Measurements from ENCODE around the gene CCNL2. TPM values are rescaled to one million over a fixed set of nuclear protein-coding genes. Genes with fewer than 3 reads are reported as not detected.

The CCNL2 gene
- total RNA-seq, 2 donors from 2014 or later: 187 to 244 TPM

DNA sequence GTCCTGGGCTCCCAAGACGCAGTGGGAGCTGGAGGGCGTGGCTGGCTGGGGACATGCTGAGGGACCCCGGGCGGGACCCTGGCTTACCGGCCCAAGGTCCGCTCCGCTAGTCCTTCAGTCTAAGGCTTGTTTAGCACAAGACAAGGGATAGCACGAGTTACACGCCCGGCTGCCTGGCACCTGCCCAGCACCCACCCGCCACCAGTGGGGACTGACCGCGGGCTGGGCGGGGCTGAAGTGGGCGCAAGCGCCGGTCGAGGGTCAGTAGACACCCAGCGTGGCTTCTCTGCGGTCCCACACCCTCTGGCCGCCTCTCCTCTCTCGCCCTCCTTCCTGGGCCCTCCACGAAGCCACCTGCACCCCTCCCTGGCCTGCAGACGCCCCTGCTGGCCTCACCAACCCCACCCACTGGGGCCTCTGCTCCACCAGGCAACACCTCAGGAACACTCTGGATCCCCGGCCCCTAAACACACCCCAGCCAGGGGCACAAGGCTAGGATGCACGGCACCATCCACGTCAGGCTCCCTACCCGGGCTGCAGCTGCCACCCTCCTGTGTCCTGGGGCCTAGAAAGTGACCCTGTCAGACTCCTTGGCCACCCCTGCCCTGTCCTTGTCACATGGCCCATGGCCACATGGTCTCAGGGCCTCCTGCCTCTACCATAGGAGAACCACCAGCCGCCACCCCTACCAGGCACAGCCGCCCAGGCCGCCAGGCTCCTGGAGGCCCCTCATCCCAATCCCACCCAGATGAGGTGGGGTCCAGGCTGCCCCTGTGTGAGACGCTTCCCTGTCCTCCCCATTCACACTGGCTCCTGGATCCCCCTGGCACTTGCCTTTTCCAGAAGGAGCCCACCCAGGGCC is 62.0 kb downstream of the CCNL2 start:
- Histone ChIP-seq H3K4me1 (ENCODE audit: control insufficient read depth, insufficient read depth, low read length) (no peaks in the 10 kb centered on the region), H3K9ac (ENCODE audit: extremely low read depth, low read length, poor library complexity, severe bottlenecking) (no peak overlapping the region), H3K4me3 (ENCODE audit: low read length) (no peak overlapping the region), H3K27me3 (ENCODE audit: control insufficient read depth, insufficient read depth, low read length, poor library complexity, severe bottlenecking) (no peaks in the 10 kb centered on the region), H3K9me3 (ENCODE audit: control insufficient read depth, low read length) (no peaks in the 10 kb centered on the region), H3K36me3 (ENCODE audit: control insufficient read depth, insufficient read depth, low read length) (peaks cover 19% of the 10 kb centered on the region), H3K27ac (ENCODE audit: low read depth, low read length) (no peak overlapping the region)
- H3K36me3 Mint-ChIP-seq (ENCODE audit: low read depth): peaks cover 24% of the 10 kb centered on the region
- H3K4me1 Mint-ChIP-seq: no peaks in the 10 kb centered on the region
- no peak overlapping the region for H3K4me3 Mint-ChIP-seq
- no peak for DNase-seq
- TF ChIP-seq, protein P1, sequence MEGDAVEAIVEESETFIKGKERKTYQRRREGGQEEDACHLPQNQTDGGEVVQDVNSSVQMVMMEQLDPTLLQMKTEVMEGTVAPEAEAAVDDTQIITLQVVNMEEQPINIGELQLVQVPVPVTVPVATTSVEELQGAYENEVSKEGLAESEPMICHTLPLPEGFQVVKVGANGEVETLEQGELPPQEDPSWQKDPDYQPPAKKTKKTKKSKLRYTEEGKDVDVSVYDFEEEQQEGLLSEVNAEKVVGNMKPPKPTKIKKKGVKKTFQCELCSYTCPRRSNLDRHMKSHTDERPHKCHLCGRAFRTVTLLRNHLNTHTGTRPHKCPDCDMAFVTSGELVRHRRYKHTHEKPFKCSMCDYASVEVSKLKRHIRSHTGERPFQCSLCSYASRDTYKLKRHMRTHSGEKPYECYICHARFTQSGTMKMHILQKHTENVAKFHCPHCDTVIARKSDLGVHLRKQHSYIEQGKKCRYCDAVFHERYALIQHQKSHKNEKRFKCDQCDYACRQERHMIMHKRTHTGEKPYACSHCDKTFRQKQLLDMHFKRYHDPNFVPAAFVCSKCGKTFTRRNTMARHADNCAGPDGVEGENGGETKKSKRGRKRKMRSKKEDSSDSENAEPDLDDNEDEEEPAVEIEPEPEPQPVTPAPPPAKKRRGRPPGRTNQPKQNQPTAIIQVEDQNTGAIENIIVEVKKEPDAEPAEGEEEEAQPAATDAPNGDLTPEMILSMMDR (conservative IDR thresholded peaks at IDR 0.05): no peak
- H3K27ac Mint-ChIP-seq: no peak overlapping the region
- WGBS, 2 experiments (ENCODE audit: insufficient coverage in 1 of 2, insufficient read length in 1 of 2): 96 to 98% methylated on average over 24 to 32 of the region's 32 CpGs
- no peaks in the 10 kb centered on the region for H3K27me3 Mint-ChIP-seq (ENCODE audit: insufficient read depth)
- no peaks in the 10 kb centered on the region for H3K9me3 Mint-ChIP-seq

DNA sequence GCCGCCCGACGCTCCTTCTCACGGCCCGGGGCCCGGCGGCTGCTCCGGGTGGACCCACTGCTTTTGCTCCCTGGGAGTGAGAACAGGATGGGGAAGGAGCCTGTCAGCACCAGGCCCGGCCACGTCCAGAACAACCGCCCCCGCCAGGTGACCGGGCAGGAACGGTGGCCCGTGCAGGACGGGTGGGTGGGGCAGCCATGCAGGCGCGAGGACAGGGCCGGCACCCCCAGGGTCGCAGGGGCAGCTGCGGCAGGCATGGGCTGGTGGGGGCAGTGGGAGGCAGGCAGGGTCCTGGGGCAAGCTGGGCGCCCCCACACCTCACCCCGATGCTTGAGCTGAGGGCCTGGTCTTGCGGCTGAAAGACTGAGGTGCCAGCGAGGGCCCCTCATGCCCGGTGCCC is 62.7 kb downstream of the CCNL2 start:
- Histone ChIP-seq H3K9me3 (ENCODE audit: control insufficient read depth, low read length) (no peaks in the 10 kb centered on the region), H3K27me3 (ENCODE audit: control insufficient read depth, insufficient read depth, low read length, poor library complexity, severe bottlenecking) (no peaks in the 10 kb centered on the region), H3K9ac (ENCODE audit: extremely low read depth, low read length, poor library complexity, severe bottlenecking) (no peak overlapping the region), H3K4me1 (ENCODE audit: control insufficient read depth, insufficient read depth, low read length) (no peaks in the 10 kb centered on the region), H3K27ac (ENCODE audit: low read depth, low read length) (no peak overlapping the region), H3K36me3 (ENCODE audit: control insufficient read depth, insufficient read depth, low read length) (peaks cover 18% of the 10 kb centered on the region), H3K4me3 (ENCODE audit: low read length) (no peak overlapping the region)
- H3K36me3 Mint-ChIP-seq (ENCODE audit: low read depth): peaks cover 24% of the 10 kb centered on the region
- H3K4me3 Mint-ChIP-seq: no peak overlapping the region
- TF ChIP-seq, protein P1 (conservative IDR thresholded peaks at IDR 0.05): no peak
- no peaks in the 10 kb centered on the region for H3K27me3 Mint-ChIP-seq (ENCODE audit: insufficient read depth)
- H3K9me3 Mint-ChIP-seq: no peaks in the 10 kb centered on the region
- no peak overlapping the region for H3K27ac Mint-ChIP-seq
- no peaks in the 10 kb centered on the region for H3K4me1 Mint-ChIP-seq
- WGBS, 2 experiments (ENCODE audit: insufficient coverage in 1 of 2, insufficient read length in 1 of 2): 95 to 97% methylated on average over 4 to 26 of the region's 26 CpGs
- no peak for DNase-seq

DNA sequence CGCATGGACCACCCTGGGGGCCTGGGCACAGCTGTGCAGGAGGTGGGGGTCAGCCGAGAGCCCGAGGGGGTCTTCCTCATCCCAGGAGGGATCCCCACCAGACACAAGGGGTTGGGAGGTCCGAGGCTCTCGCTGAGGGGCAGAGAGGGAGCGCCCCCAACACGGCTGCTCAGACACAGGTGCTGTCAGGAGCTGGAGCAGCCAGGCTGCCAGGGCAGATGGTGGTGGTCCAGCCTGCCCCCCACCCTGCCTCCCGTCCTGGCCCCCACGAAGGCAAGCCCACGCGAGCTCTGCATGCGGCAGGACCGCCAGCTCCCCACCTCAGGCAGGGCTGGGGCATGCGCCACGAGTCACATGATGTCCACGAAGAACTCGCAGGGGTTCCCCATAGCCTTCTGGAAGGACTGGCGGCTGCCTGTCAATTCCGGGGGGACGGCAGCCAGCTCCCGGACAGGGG is 63.3 kb downstream of the CCNL2 start:
- H3K27me3 Mint-ChIP-seq (ENCODE audit: insufficient read depth): no peaks in the 10 kb centered on the region
- Histone ChIP-seq H3K4me1 (ENCODE audit: control insufficient read depth, insufficient read depth, low read length) (no peaks in the 10 kb centered on the region), H3K36me3 (ENCODE audit: control insufficient read depth, insufficient read depth, low read length) (peaks cover 12% of the 10 kb centered on the region), H3K27me3 (ENCODE audit: control insufficient read depth, insufficient read depth, low read length, poor library complexity, severe bottlenecking) (no peaks in the 10 kb centered on the region), H3K4me3 (ENCODE audit: low read length) (no peak overlapping the region), H3K27ac (ENCODE audit: low read depth, low read length) (no peak overlapping the region), H3K9me3 (ENCODE audit: control insufficient read depth, low read length) (no peaks in the 10 kb centered on the region), H3K9ac (ENCODE audit: extremely low read depth, low read length, poor library complexity, severe bottlenecking) (no peak overlapping the region)
- TF ChIP-seq, protein P1 (conservative IDR thresholded peaks at IDR 0.05): no peak
- no peak overlapping the region for H3K4me3 Mint-ChIP-seq
- H3K36me3 Mint-ChIP-seq (ENCODE audit: low read depth): peaks cover 18% of the 10 kb centered on the region
- no peaks in the 10 kb centered on the region for H3K9me3 Mint-ChIP-seq
- H3K27ac Mint-ChIP-seq: no peak overlapping the region
- 95 to 96% methylated on average over 10 to 21 of the region's 21 CpGs for WGBS, 2 experiments (ENCODE audit: insufficient coverage in 1 of 2, insufficient read length in 1 of 2)
- H3K4me1 Mint-ChIP-seq: no peaks in the 10 kb centered on the region
- no peak for DNase-seq

Small RNA genes within 50 kb of the gene (microRNA-seq; reads per million reads assigned to microRNA genes)
- 0.44 reads per million for gene MIR6808 (ENCODE audit: borderline microRNAs expressed)

Other genes starting within 250 kb of the CCNL2 start
- gene TTLL10, start 225.5 kb downstream of the CCNL2 start, total RNA-seq: 1 to 10 TPM in 1 of 2 donors, under 1 TPM in 1; 0.93 to 1.2 TPM
- gene TNFRSF18, start 192.7 kb downstream of the CCNL2 start, total RNA-seq: 1 to 10 TPM in 1 of 2 donors, under 1 TPM in 1; 0.95 to 1.7 TPM
- under 1 TPM in 1 of 2 donors, not detected in 1; 0.20 TPM for gene TNFRSF4, start 185.2 kb downstream of the CCNL2 start, total RNA-seq
- gene SDF4, start 167.3 kb downstream of the CCNL2 start, total RNA-seq: 10 to 100 TPM; 85.9 to 95.6 TPM
- gene B3GALT6, start 167.1 kb downstream of the CCNL2 start, total RNA-seq: 10 to 100 TPM; 24.8 to 31.5 TPM
- 10 to 100 TPM in 1 of 2 donors, 1 to 10 TPM in 1; 8.1 to 13.5 TPM for gene C1QTNF12, start 152.6 kb downstream of the CCNL2 start, total RNA-seq
- gene UBE2J2, start 125.5 kb downstream of the CCNL2 start, total RNA-seq: 10 to 100 TPM; 69.9 to 72.7 TPM
- gene SCNN1D, start 118.9 kb downstream of the CCNL2 start, total RNA-seq: 1 to 10 TPM; 5.4 TPM
- gene ACAP3, start 91.4 kb downstream of the CCNL2 start, total RNA-seq: 10 to 100 TPM; 36.8 to 43.5 TPM
- 10 to 100 TPM; 21.7 to 23.8 TPM for gene PUSL1, start 90.7 kb downstream of the CCNL2 start, total RNA-seq
- gene INTS11, start 74.7 kb downstream of the CCNL2 start, total RNA-seq: 100 to 1,000 TPM; 146 to 153 TPM
- 10 to 100 TPM; 12.0 to 13.6 TPM for gene CPTP, start 74.5 kb downstream of the CCNL2 start, total RNA-seq
- under 1 TPM; 0.09 to 0.35 TPM for gene TAS1R3, start 68.1 kb downstream of the CCNL2 start, total RNA-seq
- 10 to 100 TPM; 71.9 to 73.3 TPM for gene DVL1, start 49.9 kb downstream of the CCNL2 start, total RNA-seq
- gene MXRA8, start 40.8 kb downstream of the CCNL2 start, total RNA-seq: 10 to 100 TPM; 28.3 to 29.2 TPM
- gene AURKAIP1, start 24.1 kb downstream of the CCNL2 start, total RNA-seq: 100 to 1,000 TPM; 159 to 162 TPM
- 100 to 1,000 TPM; 109 to 129 TPM for gene MRPL20, start 8.0 kb upstream of the CCNL2 start, total RNA-seq
- 1 to 10 TPM; 1.6 TPM for gene ANKRD65, start 21.9 kb upstream of the CCNL2 start, total RNA-seq
- 10 to 100 TPM; 12.7 to 17.4 TPM for gene VWA1, start 36.4 kb upstream of the CCNL2 start, total RNA-seq
- under 1 TPM; 0.55 TPM for gene ATAD3C, start 50.4 kb upstream of the CCNL2 start, total RNA-seq
- 10 to 100 TPM; 41.8 to 47.4 TPM for gene ATAD3B, start 72.4 kb upstream of the CCNL2 start, total RNA-seq
- gene ATAD3A, start 112.8 kb upstream of the CCNL2 start, total RNA-seq: 10 to 100 TPM; 42.8 to 47.6 TPM
- gene TMEM240, start 141.3 kb upstream of the CCNL2 start, total RNA-seq: 1 to 10 TPM; 6.4 to 6.9 TPM
- gene SSU72, start 175.5 kb upstream of the CCNL2 start, total RNA-seq: 100 to 1,000 TPM; 133 to 138 TPM
- 10 to 100 TPM; 10.4 to 10.8 TPM for gene FNDC10, start 200.8 kb upstream of the CCNL2 start, total RNA-seq
- gene MIB2, start 216.2 kb upstream of the CCNL2 start, total RNA-seq: 10 to 100 TPM; 77.4 to 97.9 TPM
- 10 to 100 TPM; 14.7 to 19.9 TPM for gene MMP23B, start 232.8 kb upstream of the CCNL2 start, total RNA-seq